ENCODE measurements around the gene AHCYL1. TPM values are rescaled to one million over a fixed set of nuclear protein-coding genes. Genes with fewer than 3 reads are reported as not detected.

AHCYL1 gene
- polyA plus RNA-seq, 1 donor (not counting 4 experiments of a cell fraction or from before 2014, with no cell fraction given), result 64.8 TPM

GRCh38 chr1:110056776-110057175 lies 72.2 kb downstream of the AHCYL1 start:
- no peaks in the 10 kb centered on the region for H3K27me3 ChIP-seq (ENCODE audit: control insufficient read depth, extremely low read depth, insufficient read depth, low read length)
- no peak overlapping the region for H3K4me3 ChIP-seq (ENCODE audit: control insufficient read depth in 2 of 3, extremely low read depth in 1 of 3, insufficient read depth in 2 of 3, low read depth in 1 of 3, low read length in 3 of 3)
- dilution Hi-C loops (cut with MboI; ENCODE audit: extremely low pct_ligation_motif_present, low sequenced_read_pairs), result no loop called here
- peaks cover 28 to 55% of the 10 kb centered on the region in 2 experiments for H3K36me3 ChIP-seq (ENCODE audit: control insufficient read depth in 2 of 2, extremely low read depth in 1 of 2, insufficient read depth in 2 of 2, low read length in 2 of 2)
- peak overlapping the region; percentile 68 for H3K27ac ChIP-seq (ENCODE audit: control insufficient read depth, insufficient read depth, low read length)
- DNase-seq (ENCODE audit: low read depth, low spot score) (no peak), FAIRE-seq (peak; percentile 44)
- H3K79me2 ChIP-seq (ENCODE audit: control insufficient read depth, insufficient read depth, low read length), result no peaks in the 10 kb centered on the region
- peaks cover 30% of the 10 kb centered on the region for H3K4me1 ChIP-seq (ENCODE audit: control insufficient read depth, extremely low read depth, insufficient read depth, low read length)
- no peaks in the 10 kb centered on the region for H3K9me3 ChIP-seq (ENCODE audit: control insufficient read depth, low read depth, low read length)
- no peak for TF ChIP-seq EZH2 (IDR thresholded peaks at IDR 0.05; ENCODE audit: low read length)
- TF ChIP-seq CTCF (optimal IDR thresholded peaks at IDR 0.05 in 1 of 3, IDR thresholded peaks at IDR 0.05 in 1 of 3, conservative IDR thresholded peaks at IDR 0.05 in 1 of 3; ENCODE audit: extremely low read depth in 1 of 3, insufficient read depth in 2 of 3, low read length in 3 of 3), result no peak
- peak overlapping the region; percentile 59 for H3K4me2 ChIP-seq (ENCODE audit: control insufficient read depth, extremely low read depth, insufficient read depth, low read depth, low read length)
- peaks cover 8% of the 10 kb centered on the region for H3K9me1 ChIP-seq (ENCODE audit: control insufficient read depth, extremely low read depth, insufficient read depth, low read length)
- no peak overlapping the region for H2AFZ ChIP-seq (ENCODE audit: control insufficient read depth, low read length)
- no peaks in the 10 kb centered on the region for H4K20me1 ChIP-seq (ENCODE audit: control insufficient read depth, extremely low read depth, insufficient read depth, low read length)
- H3K9ac ChIP-seq (ENCODE audit: control insufficient read depth, extremely low read depth, insufficient read depth, low read length), result no peak overlapping the region

DNA sequence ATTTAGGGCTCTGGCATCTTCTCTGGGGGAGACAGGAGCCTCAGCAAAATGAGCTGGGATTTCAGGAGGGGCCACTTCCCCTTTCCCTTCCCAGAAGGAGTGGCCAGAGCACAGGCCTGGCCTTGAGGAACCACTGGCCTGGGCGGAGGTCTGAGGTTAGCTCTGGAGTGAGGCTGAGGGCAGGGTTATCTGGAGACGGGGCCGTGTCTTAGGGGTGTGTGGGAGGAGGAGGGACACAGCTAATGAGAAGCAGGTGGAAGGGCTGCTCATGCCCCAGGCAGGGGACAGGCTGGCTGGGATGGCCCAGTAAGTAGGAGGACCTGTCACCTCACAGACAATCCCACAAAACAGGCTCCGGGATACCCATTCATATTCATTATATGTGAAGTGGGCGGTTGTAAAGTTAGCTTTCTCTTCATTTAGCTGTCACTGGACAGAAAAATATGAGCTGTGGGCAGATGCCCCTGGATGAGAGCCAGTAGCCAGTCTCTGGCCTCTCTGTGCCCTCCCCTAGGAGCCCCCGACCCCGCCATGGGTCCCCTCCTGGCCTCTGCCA lies 73.5 kb downstream of the AHCYL1 start:
- Histone ChIP-seq H3K4me3 (ENCODE audit: control insufficient read depth in 2 of 3, extremely low read depth in 1 of 3, insufficient read depth in 2 of 3, low read depth in 1 of 3, low read length in 3 of 3) (no peak overlapping the region), H3K4me1 (ENCODE audit: control insufficient read depth, extremely low read depth, insufficient read depth, low read length) (peaks cover 30% of the 10 kb centered on the region), H3K9me3 (ENCODE audit: control insufficient read depth, low read depth, low read length) (no peaks in the 10 kb centered on the region), H3K4me2 (ENCODE audit: control insufficient read depth, extremely low read depth, insufficient read depth, low read depth, low read length) (no peak overlapping the region), H3K79me2 (ENCODE audit: control insufficient read depth, insufficient read depth, low read length) (no peaks in the 10 kb centered on the region), H2AFZ (ENCODE audit: control insufficient read depth, low read length) (no peak overlapping the region), H3K9ac (ENCODE audit: control insufficient read depth, extremely low read depth, insufficient read depth, low read length) (no peak overlapping the region), H3K9me1 (ENCODE audit: control insufficient read depth, extremely low read depth, insufficient read depth, low read length) (peaks cover 8% of the 10 kb centered on the region), H3K27me3 (ENCODE audit: control insufficient read depth, extremely low read depth, insufficient read depth, low read length) (no peaks in the 10 kb centered on the region), H3K27ac (ENCODE audit: control insufficient read depth, insufficient read depth, low read length) (no peak overlapping the region), H3K36me3 (ENCODE audit: control insufficient read depth in 2 of 2, extremely low read depth in 1 of 2, insufficient read depth in 2 of 2, low read length in 2 of 2) (peaks cover 24 to 52% of the 10 kb centered on the region in 2 experiments), H4K20me1 (ENCODE audit: control insufficient read depth, extremely low read depth, insufficient read depth, low read length) (no peaks in the 10 kb centered on the region)
- FAIRE-seq, result no peak
- dilution Hi-C loops (cut with MboI; ENCODE audit: extremely low pct_ligation_motif_present, low sequenced_read_pairs), result no loop called here
- no peak for DNase-seq (ENCODE audit: low read depth, low spot score)
- TF ChIP-seq CTCF (optimal IDR thresholded peaks at IDR 0.05 in 1 of 3, IDR thresholded peaks at IDR 0.05 in 1 of 3, conservative IDR thresholded peaks at IDR 0.05 in 1 of 3; ENCODE audit: extremely low read depth in 1 of 3, insufficient read depth in 2 of 3, low read length in 3 of 3) (no peak), EZH2 (IDR thresholded peaks at IDR 0.05; ENCODE audit: low read length) (no peak)
